Measurements from ENCODE around the gene ALDH1A3.

ALDH1A3 gene

DNA sequence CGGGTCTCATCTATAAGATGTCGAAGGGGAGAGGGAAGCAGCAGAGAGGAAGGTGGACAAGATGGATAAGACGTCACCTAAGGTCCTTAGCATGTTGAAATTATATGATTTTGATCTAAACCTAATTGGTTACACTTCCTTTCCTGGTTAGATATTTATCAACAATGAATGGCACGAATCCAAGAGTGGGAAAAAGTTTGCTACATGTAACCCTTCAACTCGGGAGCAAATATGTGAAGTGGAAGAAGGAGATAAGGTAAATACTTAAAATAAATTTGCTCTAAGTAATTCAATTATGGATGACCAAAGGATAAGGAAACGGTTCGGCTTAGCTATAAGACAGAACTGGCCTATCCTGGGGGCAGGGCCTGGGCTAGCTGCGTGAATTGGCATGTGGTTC, 5.5 kb downstream of the ALDH1A3 start:
- DNase-seq: no peak

DNA sequence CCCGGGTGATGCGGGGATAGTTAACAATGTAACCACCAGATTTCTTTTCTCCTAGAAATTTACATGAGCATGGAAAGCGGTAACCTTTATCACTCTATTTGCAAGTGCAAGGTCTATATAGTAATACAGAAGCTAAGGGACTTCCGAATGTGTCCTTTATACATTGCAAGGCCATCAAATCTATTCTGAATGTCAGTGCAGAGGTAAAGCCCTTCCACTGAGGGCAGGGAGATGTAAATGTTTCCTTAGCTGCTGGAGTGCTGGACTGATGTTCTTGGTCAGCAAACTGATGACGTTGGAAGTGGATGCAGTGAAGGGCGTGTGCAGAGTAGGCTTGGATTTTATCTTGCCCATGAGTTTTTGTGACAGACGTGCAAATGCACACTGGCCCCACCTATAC, 6.2 kb downstream of the ALDH1A3 start:
- no peak for DNase-seq

DNA sequence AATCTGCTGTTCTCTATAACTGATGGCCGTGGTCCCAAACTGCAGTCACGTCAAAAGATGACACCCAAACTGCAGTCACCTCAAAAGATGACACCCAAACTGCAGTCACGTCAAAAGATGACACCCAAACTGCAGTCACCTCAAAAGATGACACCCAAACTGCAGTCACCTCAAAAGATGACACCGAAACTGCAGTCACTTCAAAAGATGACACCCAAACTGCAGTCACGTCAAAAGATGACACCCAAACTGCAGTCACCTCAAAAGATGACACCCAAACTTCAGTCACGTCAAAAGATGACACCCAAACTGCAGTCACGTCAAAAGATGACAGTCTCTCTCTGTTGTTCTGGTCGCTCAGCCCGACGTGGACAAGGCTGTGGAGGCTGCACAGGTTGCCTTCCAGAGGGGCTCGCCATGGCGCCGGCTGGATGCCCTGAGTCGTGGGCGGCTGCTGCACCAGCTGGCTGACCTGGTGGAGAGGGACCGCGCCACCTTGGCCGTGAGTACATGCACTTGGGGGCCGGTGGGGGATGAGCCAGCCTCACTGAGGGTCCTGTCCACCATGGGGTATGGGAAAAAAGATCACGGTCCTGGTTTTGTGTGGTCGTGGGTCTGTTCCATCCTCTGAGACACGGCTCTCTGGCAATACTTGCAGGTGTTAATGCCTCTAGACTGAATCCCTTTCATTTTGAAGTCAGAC, 7.7 kb downstream of the ALDH1A3 start:
- no peak for DNase-seq

DNA sequence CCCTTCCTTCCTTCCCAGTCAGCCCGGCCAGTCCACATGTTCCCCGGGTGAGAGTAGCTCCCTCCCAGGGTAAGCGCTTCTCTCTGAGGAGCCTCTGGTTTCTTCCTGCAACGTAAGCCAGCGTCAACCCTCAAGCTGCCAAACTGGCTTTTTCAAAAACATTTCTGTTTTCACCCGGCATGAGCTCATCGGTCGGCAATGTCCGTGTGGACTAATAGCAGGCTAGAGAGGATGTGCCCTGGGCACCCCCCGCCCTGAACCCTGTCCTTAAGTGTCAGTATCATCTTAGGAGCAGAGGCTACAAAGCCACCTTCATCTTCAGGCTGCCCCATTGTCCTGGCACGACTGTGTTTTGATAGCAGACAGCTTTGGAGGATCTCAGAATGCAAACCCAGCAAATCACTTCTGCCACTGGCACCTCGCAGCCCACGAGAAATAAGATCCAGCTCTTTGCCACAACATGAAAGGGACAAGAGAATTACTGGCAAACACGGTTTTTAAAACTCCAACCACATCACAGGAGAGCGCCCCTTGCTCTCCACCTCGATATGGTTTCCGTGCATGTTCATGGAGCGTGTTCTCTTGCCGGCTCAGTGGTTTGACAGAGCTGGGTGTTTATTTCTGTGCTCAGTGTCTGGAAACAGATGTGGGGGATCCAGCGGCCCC, 9.9 kb downstream of the ALDH1A3 start:
- no peak for DNase-seq

DNA sequence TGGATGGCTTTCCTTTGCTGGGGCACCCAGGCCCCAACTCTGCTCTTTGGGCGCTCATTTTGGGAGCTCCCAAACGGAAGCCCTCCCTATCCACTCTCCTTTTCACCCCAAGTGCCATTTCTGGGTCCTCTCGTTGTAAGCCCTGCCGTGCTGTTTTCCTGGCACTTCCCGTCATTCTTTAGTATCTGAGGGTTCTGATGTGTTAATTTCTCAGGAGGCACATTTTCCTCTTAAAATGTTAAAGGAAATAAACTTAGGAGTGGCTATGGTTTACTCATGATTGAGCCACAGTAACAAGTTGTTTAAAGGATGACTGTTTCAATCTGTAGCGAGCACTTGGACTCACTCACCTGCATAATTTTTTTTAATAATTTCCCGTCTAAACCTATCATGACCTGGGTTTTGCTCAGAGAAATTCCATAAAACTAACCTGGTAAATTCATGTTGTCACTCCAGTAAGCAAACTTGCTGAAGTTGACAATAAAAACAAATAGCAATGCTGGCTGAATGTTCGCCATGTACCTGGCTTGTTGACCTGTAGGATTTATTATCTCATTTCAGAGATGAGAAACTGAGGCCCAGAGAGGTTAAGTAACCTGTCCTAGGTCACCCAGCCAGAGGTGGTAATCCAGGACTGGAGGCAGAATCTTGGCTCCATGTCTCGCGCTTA, 10.6 kb downstream of the ALDH1A3 start:
- no peak for DNase-seq

DNA sequence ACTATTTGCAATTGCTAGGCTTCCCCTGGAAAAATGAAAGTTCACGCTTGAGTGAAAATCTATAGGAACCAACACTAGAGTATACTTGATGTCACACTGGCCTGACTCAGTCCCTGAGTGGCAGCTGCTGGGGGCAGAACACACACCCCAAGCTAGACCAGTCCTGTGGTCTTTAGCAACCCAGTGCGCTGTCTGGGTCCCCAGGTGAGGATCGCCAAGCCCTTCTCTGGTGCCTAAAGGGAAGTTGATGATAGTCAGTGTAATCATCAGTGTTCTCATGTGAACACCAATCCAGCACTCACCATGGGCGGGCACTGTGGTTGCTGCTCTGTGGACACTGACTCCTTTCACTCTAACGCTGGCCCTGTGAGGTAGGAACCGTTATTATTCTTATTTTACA, 11.2 kb downstream of the ALDH1A3 start:
- no peak for DNase-seq

DNA sequence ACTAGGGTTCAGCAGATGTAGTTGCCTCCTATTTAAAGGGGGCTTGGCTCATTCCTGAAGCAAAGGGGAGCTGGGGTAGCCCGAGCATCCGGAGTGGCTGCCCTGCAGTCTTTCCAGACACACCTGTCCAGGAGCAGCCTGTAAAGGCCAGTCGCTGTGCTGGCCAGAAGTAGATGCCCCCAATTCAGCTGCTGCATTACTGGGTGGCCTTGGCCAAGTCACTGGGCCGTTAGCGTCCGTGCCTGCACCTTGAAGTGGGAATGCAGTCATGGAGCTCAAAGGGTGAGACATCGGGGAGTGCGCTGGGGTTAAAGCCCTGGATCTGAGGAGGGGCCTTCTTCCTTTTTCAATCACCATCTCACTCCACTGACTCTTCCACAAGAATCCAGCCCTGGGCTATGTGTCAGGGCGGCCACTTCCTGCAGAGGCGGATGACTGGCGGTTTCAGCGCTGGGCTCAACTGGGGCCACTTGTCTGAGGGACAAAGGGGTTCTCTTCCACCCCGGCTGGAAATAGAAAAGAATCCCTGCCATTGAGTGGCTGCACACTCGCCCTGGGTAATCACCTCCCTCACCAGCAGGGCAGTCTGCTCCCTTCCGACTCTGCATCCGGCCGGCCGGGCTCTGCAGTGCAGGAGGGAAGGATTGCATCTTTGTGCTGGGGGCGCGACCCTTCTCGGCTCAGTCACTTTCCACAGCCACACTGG, 11.8 kb downstream of the ALDH1A3 start:
- no peak for DNase-seq

DNA sequence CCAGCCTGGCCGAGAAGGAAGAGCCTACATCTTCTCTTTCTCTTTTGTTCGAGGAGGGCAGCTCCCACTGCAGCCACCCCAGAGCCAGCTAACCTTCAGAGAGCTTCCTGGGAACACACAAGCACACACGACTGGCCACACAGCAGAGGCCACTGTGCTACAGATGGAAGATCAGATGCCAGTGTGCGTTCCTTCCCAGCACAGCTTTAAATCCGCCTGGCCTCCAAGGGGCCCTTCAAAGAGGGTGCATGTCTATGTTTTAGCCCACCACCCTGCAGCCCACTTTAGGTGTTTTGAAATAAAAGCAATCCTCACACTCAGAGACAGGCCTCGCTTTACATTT, 12.4 kb downstream of the ALDH1A3 start:
- no peak for DNase-seq

DNA sequence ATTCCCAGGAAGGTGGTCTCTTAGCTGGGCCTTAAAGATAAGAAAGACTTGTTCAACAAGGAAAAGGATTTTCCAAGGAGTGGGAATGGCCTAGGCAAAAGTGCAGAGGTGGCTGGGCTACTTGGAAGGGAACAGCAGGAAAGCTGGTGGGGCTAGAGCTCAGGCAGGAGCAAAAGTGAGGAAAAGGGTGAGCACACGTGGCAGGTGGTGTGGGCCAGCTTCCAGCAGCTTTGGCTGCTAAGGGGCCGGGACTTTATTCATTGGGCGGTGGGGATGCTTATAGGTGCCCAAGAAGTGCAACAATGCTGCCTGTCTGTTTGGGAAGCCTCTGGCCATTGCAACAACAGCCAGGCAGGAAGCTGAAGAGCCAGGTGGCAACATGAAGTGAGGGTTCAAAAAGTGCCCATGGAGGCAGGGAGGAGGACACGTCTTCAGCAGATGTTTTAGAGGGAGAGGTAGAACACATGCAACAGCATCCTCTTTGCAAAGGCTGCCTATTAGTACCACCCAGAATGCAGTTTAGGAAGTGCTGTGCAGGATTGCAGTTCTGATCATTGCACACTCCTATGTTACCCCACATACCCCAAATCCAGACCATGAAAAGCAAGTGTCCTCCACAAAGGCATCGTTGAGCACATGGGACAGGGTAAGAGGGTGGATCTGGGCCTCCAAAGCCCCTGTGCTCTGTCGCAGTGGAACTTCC, 13.8 kb downstream of the ALDH1A3 start:
- DNase-seq: no peak

DNA sequence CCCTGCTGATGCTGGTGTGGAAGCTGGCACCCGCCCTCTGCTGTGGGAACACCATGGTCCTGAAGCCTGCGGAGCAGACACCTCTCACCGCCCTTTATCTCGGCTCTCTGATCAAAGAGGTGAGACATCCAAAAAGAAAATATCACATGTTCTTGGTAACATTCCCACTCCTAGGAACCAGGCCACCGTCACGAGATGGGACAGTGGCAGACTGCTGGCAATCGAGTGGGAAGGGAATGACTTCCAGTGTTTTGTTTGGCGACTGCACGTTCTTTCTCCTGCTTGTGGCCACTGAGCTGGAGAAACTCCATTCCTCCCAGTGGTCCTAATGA, 14.3 kb downstream of the ALDH1A3 start:
- DNase-seq: no peak

DNA sequence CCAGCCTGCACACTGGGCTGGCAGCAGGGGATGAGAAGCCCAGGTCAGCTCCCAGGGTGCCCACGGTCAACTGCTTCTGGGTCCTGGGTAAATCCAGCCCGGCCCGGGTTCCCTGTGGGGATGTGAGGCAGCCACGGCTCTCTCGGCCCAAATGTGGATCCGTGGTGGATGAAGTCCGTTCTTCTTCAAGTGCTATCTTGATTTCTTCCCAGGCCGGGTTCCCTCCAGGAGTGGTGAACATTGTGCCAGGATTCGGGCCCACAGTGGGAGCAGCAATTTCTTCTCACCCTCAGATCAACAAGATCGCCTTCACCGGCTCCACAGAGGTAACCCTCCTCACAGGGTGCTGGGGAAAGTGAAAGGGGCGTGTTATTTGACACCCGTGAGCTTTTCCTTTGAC, 16.1 kb downstream of the ALDH1A3 start:
- no peak for DNase-seq

DNA sequence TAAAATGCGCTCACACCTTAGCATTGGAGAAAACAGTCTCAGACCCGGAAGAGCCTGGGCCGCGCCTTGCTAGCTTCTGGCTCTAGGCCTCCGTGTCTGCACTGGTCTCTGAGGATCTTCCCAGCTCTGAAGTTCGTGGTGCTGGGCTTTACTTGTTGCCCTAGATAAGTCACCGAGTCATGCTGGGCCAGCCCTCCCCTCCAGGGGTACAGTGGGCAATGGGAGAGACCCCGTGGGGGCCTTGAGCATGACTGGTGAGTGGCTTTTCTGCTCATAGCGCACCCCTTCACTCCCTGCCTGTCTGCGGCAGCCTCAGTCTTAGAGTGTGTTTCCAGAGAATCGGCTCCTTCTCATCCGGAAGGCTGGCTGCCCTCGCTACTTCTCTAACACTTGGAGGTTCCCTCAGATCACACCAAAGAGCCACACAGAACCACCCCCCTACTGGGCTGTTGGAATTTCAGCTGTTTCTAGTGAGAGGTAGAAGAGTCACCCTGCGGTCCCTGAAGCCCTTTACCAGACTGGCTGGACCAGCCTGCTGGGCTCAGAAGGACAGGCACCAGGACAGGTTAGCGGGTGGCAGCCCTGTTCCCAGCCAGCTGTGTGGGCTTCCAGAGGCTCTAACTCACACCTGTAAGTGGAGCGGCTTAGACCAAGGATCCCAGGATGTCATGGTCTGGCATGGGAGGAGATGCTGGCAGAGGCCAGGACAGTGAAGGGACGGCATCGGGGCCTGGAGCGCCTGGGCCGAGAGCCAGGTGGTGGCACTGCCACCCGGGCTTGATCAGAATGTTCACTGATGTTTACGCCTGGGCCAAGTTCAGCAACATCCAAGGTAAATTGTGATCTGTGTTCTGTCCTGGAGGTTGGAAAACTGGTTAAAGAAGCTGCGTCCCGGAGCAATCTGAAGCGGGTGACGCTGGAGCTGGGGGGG, 17.9 kb downstream of the ALDH1A3 start:
- no peak for DNase-seq

DNA sequence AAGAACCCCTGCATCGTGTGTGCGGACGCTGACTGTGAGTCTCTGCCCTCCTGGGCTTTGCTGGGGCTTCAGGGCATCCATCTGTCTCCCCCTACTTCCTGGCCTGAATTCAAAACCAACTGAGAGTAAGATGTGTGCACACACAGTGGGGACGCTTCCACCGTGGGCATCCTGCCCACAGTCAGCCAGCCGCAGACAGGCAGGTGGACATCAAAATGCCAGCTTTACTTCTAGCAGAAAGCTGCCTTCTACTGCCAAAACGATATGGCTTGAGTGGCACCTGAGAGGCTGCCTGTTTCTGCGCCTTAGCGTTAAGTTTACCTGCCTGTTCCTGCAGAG, 18.5 kb downstream of the ALDH1A3 start:
- no peak for DNase-seq

DNA sequence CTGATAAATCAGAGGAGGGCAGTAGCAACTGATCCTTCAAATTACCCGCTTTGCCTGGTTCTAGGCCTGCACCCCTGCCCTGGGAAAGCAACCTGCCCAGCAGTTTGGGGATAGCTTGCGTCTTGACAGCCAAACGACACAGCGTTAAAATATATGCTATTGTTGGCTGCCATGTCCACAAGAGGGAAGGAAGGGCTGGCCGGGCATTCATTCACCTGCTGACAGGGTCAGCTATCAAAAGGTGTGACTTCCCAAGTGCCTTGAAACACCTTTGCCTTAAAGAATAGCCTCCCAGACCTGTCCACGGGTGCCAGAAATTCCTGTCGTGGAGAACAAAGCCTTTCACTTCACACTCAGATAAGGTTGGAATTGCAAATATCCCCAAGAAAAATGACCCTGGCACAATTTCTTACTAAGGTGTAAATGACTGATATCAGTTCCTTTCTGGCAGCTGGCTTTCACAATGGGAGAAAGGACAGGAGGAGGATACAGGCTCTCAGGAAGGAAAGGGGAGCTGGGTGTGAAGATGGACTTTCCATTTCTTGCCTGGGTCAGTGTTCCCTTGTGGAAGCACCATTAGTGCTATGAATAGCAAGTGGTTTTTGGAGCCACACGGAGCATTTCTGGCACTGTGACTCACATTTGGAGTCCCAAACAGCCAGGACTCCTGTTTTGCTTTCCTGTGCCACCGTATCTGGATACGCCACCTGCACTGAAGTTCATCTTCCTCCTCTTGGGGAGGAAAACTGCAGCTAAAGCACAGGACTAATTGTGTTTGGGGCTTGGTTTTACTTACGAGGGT, 19.2 kb downstream of the ALDH1A3 start:
- no peak for DNase-seq

DNA sequence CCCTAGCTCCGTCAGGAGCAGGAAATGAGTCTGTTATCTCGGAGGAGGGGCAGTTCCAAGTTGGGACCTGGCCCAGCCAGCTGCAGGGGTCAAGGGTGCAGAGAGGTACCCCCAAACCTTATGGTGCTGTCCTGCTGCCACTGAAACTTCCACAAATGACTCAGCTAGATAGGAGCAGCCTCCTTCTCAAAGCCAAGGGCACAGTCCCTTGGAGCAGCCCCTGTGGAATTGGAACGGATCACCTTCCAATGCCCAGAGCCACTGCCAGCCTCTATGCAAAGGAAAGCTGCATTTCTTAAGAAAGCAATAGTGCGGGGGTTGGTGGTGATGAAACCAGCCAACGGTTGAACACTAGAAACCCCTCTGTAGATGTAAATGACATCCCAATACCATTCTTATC, 20.0 kb downstream of the ALDH1A3 start:
- no peak for DNase-seq

DNA sequence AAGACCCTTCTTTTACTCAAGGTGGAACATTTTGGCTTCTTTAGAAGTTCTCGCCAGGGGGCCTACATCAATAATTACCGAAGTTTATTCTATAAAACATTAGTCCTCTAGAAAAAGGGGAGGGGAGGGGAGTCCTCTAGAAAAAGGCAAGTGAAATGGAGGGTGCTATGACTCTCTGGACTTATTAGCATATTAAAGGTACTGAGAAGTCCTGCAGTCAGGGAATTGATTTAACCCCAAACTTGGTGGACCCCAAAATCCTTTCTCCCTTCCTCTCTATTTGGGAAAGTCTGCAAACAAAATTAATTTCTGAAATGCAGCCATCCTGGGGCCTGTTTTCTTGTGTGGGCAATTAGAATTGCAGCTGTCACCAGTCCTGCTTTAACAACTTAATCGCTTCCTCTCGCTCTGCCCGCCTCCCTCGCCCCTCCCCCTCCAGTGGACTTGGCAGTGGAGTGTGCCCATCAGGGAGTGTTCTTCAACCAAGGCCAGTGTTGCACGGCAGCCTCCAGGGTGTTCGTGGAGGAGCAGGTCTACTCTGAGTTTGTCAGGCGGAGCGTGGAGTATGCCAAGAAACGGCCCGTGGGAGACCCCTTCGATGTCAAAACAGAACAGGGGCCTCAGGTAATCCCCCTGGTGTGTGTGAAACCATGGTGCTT, 20.6 kb downstream of the ALDH1A3 start:
- DNase-seq: no peak

DNA sequence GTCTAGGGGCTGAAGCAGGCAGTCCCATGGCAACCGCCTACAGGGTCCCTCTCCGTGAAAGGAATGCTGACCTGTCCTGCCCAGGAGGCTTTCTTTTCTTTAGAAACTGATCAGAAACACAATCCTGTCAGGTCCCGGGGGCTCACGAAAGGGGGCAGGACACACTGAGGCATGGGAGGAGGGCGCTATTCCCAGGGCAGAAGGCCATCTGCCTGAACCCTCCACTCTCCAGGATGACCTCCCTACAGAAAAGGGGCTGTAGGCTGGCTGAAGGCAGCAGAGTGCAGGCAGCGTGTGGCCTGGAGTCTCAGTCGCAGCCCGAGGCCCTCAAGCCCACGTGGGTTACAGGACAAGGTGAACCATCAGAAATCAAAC, 21.2 kb downstream of the ALDH1A3 start:
- DNase-seq: no peak

DNA sequence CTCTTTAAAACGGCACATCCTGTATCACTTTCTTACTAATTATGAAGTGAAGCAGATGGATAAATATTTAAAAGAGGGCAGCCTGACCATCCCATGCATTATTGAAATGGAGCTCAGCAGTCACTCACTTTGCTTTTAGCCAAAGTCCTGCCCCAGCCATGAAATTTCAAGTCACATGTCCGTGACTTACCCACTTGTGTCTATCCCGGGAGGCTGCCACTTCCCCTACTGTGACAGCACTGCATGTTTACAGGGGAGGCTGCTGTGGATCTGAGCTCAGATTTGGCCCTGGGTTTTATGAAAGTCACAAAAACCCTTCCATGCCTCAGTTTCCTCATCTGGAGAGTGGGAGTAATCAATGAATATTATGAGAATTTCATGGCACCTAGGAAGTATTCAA, 21.7 kb downstream of the ALDH1A3 start:
- DNase-seq: no peak

DNA sequence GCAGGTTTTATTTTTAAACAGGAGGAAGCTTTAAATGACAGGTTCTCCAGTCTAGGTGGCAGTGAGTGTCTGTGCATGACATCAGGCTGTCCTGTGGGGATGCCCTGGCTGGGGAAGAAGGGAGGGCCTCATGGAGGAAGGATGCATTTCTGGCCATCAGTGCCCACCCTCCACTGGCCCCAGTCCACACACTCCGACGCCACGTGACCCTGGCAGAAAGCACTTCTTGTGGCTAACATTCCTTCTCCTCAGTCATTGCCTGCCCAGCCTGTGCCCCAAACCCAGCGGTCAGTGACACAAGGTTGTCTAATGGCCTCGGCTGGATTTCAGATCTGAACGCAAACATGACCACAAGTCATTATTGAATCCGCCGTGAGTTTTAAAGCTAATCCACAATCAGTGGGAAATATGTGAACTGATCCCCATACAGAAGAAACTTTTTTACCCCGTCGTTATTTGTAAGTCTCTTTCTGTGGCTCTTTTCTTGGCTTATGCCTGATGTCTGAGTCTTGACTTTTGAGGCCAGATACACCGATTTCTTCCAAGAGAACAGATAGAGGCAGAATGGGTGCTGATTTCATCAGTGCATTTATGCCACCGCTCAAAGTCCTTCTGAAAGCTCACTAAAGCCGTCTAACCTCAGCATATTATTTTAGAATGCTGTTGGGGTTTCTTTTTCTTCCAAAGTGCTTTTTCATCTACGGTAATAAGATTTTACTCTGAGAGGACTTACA, 22.2 kb downstream of the ALDH1A3 start:
- DNase-seq: no peak

All from CD4-positive, alpha-beta T cell treated with Interleukin-1 beta for 1 hour (primary cell).